DOHH2 (cell line): Measurements from ENCODE around the gene DYNLL2.

ENCODE experiments used
- EZH2phosphoT487 ChIP-seq: fragments of 200-600 bp; sonication (generic); IDR thresholded peaks from 2 replicates; pipeline ENCODE4 v1.6.1; 2017; ENCODE audit warnings: borderline replicate concordance, mild to moderate bottlenecking, antibody characterized with exemption, low read length, moderate library complexity, mixed read lengths
- TF ChIP-seq, protein P1 (sequence below): fragments of 200-600 bp; sonication (generic); IDR thresholded peaks from one replicate; pipeline ENCODE4 v1.5.1; 2014; ENCODE audit warnings: antibody characterized with exemption, mild to moderate bottlenecking, low read depth, low read length; ENCODE audit not compliant: poor library complexity, severe bottlenecking

DNA sequence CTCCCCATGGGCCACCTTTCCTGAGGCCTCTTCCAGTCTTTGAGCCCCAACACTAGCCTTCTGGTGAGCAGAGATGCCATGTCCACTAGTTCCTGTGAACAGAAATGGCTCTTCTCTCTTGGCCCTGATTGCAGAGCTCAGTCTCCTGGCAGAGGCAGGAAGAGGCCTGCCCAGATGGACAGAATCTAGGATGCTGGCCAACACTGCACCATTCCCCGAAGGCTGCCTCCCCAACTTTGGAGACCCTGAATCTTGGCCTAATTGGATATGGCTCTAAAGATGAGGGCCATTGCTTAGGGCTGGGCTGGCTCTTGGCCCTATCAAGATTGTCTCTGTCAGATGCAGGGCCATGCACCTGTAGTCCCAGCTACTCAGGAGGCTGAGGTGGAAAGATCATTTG, 18.0 kb upstream of the DYNLL2 start:
- TF ChIP-seq, protein P1, sequence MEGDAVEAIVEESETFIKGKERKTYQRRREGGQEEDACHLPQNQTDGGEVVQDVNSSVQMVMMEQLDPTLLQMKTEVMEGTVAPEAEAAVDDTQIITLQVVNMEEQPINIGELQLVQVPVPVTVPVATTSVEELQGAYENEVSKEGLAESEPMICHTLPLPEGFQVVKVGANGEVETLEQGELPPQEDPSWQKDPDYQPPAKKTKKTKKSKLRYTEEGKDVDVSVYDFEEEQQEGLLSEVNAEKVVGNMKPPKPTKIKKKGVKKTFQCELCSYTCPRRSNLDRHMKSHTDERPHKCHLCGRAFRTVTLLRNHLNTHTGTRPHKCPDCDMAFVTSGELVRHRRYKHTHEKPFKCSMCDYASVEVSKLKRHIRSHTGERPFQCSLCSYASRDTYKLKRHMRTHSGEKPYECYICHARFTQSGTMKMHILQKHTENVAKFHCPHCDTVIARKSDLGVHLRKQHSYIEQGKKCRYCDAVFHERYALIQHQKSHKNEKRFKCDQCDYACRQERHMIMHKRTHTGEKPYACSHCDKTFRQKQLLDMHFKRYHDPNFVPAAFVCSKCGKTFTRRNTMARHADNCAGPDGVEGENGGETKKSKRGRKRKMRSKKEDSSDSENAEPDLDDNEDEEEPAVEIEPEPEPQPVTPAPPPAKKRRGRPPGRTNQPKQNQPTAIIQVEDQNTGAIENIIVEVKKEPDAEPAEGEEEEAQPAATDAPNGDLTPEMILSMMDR, result no peak
- no peak for TF ChIP-seq EZH2phosphoT487
